Astrocyte (in vitro differentiated cells and primary cell): Measurements from ENCODE around the gene MRPS23. TPM values are rescaled to one million over a fixed set of nuclear protein-coding genes. Genes with fewer than 3 reads are reported as not detected.

Experiments used
- DNase-seq: peaks from one replicate; pipeline ENCODE4 v3.0.0-alpha.2; 2010; ENCODE audit warnings: low read depth
- FAIRE-seq: peaks from 2 replicates; lab custom pipeline; 2011; peaks lifted over from hg19 to GRCh38; lab: Jason Lieb, UNC
- H2AFZ ChIP-seq: 2 replicates; pipeline ENCODE4 v1.6.0; 2012; ENCODE audit warnings: low read depth, low read length, inconsistent platforms
- H3K27ac ChIP-seq: 2 replicates; pipeline ENCODE4 v1.5.1; 2011; ENCODE audit warnings: low read depth, low read length, inconsistent platforms
- H3K27me3 ChIP-seq: 2 replicates; pipeline ENCODE4 v1.6.0; 2011; ENCODE audit warnings: low read length, inconsistent platforms; ENCODE audit not compliant: insufficient read depth
- H3K36me3 ChIP-seq: 2 replicates; pipeline ENCODE4 v1.5.1; 2011; ENCODE audit warnings: low read length, inconsistent platforms; ENCODE audit not compliant: insufficient read depth
- H3K4me1 ChIP-seq: 2 replicates; pipeline ENCODE4 v1.5.1; 2011; ENCODE audit warnings: low read length, inconsistent platforms; ENCODE audit not compliant: insufficient read depth
- H3K4me2 ChIP-seq: 2 replicates; pipeline ENCODE4 v1.6.0; 2012; ENCODE audit warnings: low read length, inconsistent platforms
- H3K4me3 ChIP-seq: 2 replicates; pipeline ENCODE4 v1.5.1; 2011; ENCODE audit warnings: low read depth, mild to moderate bottlenecking, low read length, inconsistent platforms; ENCODE audit not compliant: insufficient read depth
- H3K79me2 ChIP-seq: 2 replicates; pipeline ENCODE4 v1.6.0; 2012; ENCODE audit warnings: mild to moderate bottlenecking, low read length, inconsistent platforms; ENCODE audit not compliant: insufficient read depth
- H3K9ac ChIP-seq: 2 replicates; pipeline ENCODE4 v1.6.0; 2012; ENCODE audit warnings: mild to moderate bottlenecking, low read length, inconsistent platforms
- H3K9me3 ChIP-seq: 2 replicates; pipeline ENCODE4 v1.5.1; 2012; ENCODE audit warnings: low read depth, mild to moderate bottlenecking, low read length, inconsistent platforms; ENCODE audit not compliant: insufficient read depth
- H4K20me1 ChIP-seq: 2 replicates; pipeline ENCODE4 v1.6.0; 2012; ENCODE audit warnings: low read length, inconsistent platforms; ENCODE audit not compliant: insufficient read depth
- H3K27ac Mint-ChIP-seq: one replicate; pipeline ENCODE4 v1.8.0; 2021; ENCODE audit warnings: mild to moderate bottlenecking, mixed read lengths; ENCODE audit not compliant: unreplicated experiment
- H3K27me3 Mint-ChIP-seq: one replicate; pipeline ENCODE4 v1.8.0; 2021; ENCODE audit warnings: low read depth, mixed read lengths; ENCODE audit not compliant: unreplicated experiment
- H3K36me3 Mint-ChIP-seq: one replicate; pipeline ENCODE4 v1.8.0; 2021; ENCODE audit warnings: low read depth, mixed read lengths; ENCODE audit not compliant: unreplicated experiment
- H3K4me1 Mint-ChIP-seq: one replicate; pipeline ENCODE4 v1.8.0; 2021; ENCODE audit warnings: low read depth, mixed read lengths; ENCODE audit not compliant: unreplicated experiment
- H3K4me3 Mint-ChIP-seq: one replicate; pipeline ENCODE4 v1.8.0; 2021; ENCODE audit warnings: mild to moderate bottlenecking, moderate library complexity, mixed read lengths; ENCODE audit not compliant: unreplicated experiment
- H3K9me3 Mint-ChIP-seq: one replicate; pipeline ENCODE4 v1.8.0; 2021; ENCODE audit warnings: mild to moderate bottlenecking, mixed read lengths; ENCODE audit not compliant: unreplicated experiment
- EZH2 ChIP-seq: IDR thresholded peaks from 2 replicates; pipeline ENCODE4 v1.6.1; 2012; ENCODE audit warnings: mild to moderate bottlenecking, low read length, inconsistent platforms; ENCODE audit not compliant: insufficient read depth
- total RNA-seq: library from RNA; stranded (reverse); gene quantifications from 2 replicates; pipeline ENCODE4 v1.2.1, GENCODE V29; 2021
- TF ChIP-seq, protein P1 (sequence below): IDR thresholded peaks from 2 replicates; pipeline ENCODE4 v1.5.1; 2011; ENCODE audit warnings: low read depth, mild to moderate bottlenecking, inconsistent platforms, low read length, moderate library complexity; ENCODE audit not compliant: insufficient read depth

Gene MRPS23
- total RNA-seq, 1 donor from 2014 or later, result 61.3 TPM

DNA sequence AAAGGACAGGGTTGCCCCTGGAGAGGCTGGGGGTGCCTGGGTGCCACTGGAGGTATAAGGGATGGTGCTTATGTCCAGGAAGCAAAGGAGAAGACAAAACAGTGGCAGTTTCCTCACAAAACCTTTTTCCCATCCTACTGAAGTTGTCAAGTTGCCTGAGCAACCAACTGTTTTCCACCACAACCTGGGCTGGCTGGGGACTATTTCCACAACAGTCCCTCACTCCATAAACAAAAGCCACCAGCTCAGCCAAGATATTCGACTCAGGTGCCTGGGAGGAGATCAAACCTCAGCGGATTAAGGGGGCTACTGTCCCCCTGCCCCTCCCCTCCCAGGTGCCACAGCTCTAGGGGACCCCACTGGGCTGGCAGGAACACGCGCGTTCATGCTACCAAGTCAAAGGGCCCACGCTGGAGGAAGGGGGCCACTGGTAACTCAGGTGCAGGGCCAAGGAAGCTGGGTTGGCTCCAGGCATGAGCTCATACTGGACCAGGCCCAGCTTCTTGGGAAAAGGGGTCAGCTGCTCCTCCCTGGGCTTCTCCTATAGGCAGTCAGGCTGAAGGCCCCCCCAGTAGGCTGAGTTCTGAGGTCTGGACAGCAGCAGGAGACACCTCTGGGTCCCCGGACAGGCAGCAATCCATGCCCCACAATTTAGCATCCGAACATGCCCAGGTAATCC is 45.7 kb upstream of the MRPS23 start:
- peaks cover 50% of the 10 kb centered on the region for H3K4me1 ChIP-seq
- Mint-ChIP-seq H3K36me3 (no peaks in the 10 kb centered on the region), H3K4me1 (peaks cover 45% of the 10 kb centered on the region), H3K4me3 (no peak overlapping the region), H3K27ac (peak overlapping the region; percentile 41), H3K9me3 (peaks cover 1% of the 10 kb centered on the region), H3K27me3 (no peaks in the 10 kb centered on the region)
- no peak overlapping the region for H3K9ac ChIP-seq
- no peaks in the 10 kb centered on the region for H3K36me3 ChIP-seq
- DNase-seq (no peak), FAIRE-seq (no peak)
- H3K27me3 ChIP-seq, result no peaks in the 10 kb centered on the region
- H3K9me3 ChIP-seq, result no peaks in the 10 kb centered on the region
- TF ChIP-seq, protein P1, sequence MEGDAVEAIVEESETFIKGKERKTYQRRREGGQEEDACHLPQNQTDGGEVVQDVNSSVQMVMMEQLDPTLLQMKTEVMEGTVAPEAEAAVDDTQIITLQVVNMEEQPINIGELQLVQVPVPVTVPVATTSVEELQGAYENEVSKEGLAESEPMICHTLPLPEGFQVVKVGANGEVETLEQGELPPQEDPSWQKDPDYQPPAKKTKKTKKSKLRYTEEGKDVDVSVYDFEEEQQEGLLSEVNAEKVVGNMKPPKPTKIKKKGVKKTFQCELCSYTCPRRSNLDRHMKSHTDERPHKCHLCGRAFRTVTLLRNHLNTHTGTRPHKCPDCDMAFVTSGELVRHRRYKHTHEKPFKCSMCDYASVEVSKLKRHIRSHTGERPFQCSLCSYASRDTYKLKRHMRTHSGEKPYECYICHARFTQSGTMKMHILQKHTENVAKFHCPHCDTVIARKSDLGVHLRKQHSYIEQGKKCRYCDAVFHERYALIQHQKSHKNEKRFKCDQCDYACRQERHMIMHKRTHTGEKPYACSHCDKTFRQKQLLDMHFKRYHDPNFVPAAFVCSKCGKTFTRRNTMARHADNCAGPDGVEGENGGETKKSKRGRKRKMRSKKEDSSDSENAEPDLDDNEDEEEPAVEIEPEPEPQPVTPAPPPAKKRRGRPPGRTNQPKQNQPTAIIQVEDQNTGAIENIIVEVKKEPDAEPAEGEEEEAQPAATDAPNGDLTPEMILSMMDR, result no peak
- no peak for TF ChIP-seq EZH2
- H3K4me2 ChIP-seq, result no peak overlapping the region
- peaks cover 20% of the 10 kb centered on the region for H3K79me2 ChIP-seq
- H4K20me1 ChIP-seq, result peaks cover 10% of the 10 kb centered on the region
- H2AFZ ChIP-seq, result no peak overlapping the region
- H3K27ac ChIP-seq, result no peak overlapping the region
- H3K4me3 ChIP-seq, result no peak overlapping the region

DNA sequence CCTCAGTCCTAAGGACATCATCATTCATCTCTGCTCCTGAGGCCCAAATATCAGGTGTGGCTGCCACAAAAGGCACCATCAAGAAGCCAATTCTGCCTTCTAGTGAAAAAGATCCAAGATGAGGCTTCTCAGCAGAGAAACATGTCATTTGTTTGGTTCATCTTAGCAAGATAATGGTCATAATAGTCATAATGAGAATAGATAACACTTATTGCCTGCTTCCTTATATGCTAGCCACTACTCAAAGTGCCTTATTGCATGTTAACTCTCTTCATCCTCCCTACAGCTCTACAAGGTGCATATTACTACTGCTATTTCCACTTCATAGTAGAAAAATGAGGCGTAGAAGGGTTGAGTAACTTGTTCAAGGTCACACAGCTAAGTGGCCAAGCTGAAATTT is 45.0 kb upstream of the MRPS23 start:
- Histone ChIP-seq H2AFZ (no peak overlapping the region), H3K79me2 (peaks cover 21% of the 10 kb centered on the region), H3K9ac (no peak overlapping the region), H3K4me2 (no peak overlapping the region), H3K27ac (no peak overlapping the region), H4K20me1 (peaks cover 10% of the 10 kb centered on the region), H3K27me3 (no peaks in the 10 kb centered on the region), H3K4me1 (peaks cover 57% of the 10 kb centered on the region), H3K36me3 (no peaks in the 10 kb centered on the region), H3K4me3 (no peak overlapping the region), H3K9me3 (no peaks in the 10 kb centered on the region)
- H3K27ac Mint-ChIP-seq, result peak overlapping the region; percentile 41
- no peaks in the 10 kb centered on the region for H3K27me3 Mint-ChIP-seq
- no peak for FAIRE-seq
- DNase-seq, result no peak
- no peak overlapping the region for H3K4me3 Mint-ChIP-seq
- H3K4me1 Mint-ChIP-seq, result peaks cover 39% of the 10 kb centered on the region
- TF ChIP-seq EZH2, result no peak
- TF ChIP-seq, protein P1, result no peak
- H3K9me3 Mint-ChIP-seq, result peaks cover 1% of the 10 kb centered on the region
- no peaks in the 10 kb centered on the region for H3K36me3 Mint-ChIP-seq
